ENCODE data around the gene OGA.

Gene OGA

GRCh38 chr10:101818119-101818871 lies at the start of gene OGA:
TSS of gene OGA (minus strand) at chr10:101818444. CDS start at chr10:101818022, 422 bp downstream.
- ATAC-seq = peak; percentile 91
- TF ChIP-seq ZFP3 (CRISPR knock-in tag; IDR thresholded peaks at IDR 0.05) (no peak), CSRNP3 (CRISPR knock-in tag; IDR thresholded peaks at IDR 0.05) (no peak), POU6F1 (CRISPR knock-in tag; IDR thresholded peaks at IDR 0.05; ENCODE audit: borderline replicate concordance, low read depth) (no peak), PATZ1 (CRISPR knock-in tag; IDR thresholded peaks at IDR 0.05; ENCODE audit: borderline replicate concordance) (no peak), ZNF8 (CRISPR knock-in tag; IDR thresholded peaks at IDR 0.05) (no peak)

GRCh38 chr10:101867931-101868330 lies 49.7 kb upstream of the OGA start:
- TF ChIP-seq BACH2 (CRISPR knock-in tag; IDR thresholded peaks at IDR 0.05; ENCODE audit: borderline replicate concordance) (no peak), ZFP3 (CRISPR knock-in tag; IDR thresholded peaks at IDR 0.05) (no peak), CSRNP3 (CRISPR knock-in tag; IDR thresholded peaks at IDR 0.05) (no peak), CREB5 (CRISPR knock-in tag; IDR thresholded peaks at IDR 0.05; ENCODE audit: low read depth) (no peak), GLIS3 (CRISPR knock-in tag; IDR thresholded peaks at IDR 0.05) (no peak), ZC3H10 (CRISPR knock-in tag; IDR thresholded peaks at IDR 0.05) (no peak), ZNF8 (CRISPR knock-in tag; IDR thresholded peaks at IDR 0.05) (no peak), ESRRG (CRISPR knock-in tag; IDR thresholded peaks at IDR 0.05) (no peak), TCF4 (CRISPR knock-in tag; IDR thresholded peaks at IDR 0.05; ENCODE audit: borderline replicate concordance) (no peak)
- no peak for ATAC-seq

GRCh38 chr10:101859530-101859929 lies 41.3 kb upstream of the OGA start:
- no peak for TF ChIP-seq GLIS3 (CRISPR knock-in tag; IDR thresholded peaks at IDR 0.05)
- no peak for TF ChIP-seq ZNF565 (CRISPR knock-in tag; conservative IDR thresholded peaks at IDR 0.05; ENCODE audit: low read depth)
- TF ChIP-seq ZNF70 (CRISPR knock-in tag; IDR thresholded peaks at IDR 0.05) = no peak
- no peak for TF ChIP-seq CSDC2 (CRISPR knock-in tag; IDR thresholded peaks at IDR 0.05)
- TF ChIP-seq PPARA (CRISPR knock-in tag; IDR thresholded peaks at IDR 0.05; ENCODE audit: borderline replicate concordance) = no peak
- no peak for TF ChIP-seq CREB5 (CRISPR knock-in tag; IDR thresholded peaks at IDR 0.05; ENCODE audit: low read depth)
- no peak for TF ChIP-seq CSRNP3 (CRISPR knock-in tag; IDR thresholded peaks at IDR 0.05)
- no peak for TF ChIP-seq ZFP30 (CRISPR knock-in tag; IDR thresholded peaks at IDR 0.05)
- no peak for TF ChIP-seq PATZ1 (CRISPR knock-in tag; IDR thresholded peaks at IDR 0.05; ENCODE audit: borderline replicate concordance)
- no peak for TF ChIP-seq OSR1 (CRISPR knock-in tag; IDR thresholded peaks at IDR 0.05)
- no peak for ATAC-seq
